Naive thymus-derived CD4-positive, alpha-beta T cell (primary cell): ENCODE results near the gene ACVRL1. TPM values are rescaled to one million over a fixed set of nuclear protein-coding genes. Genes with fewer than 3 reads are reported as not detected.

ENCODE experiments used
- ATAC-seq: fragments of 150-1000 bp; cut with Tn5 transposase; 2 replicates; pipeline ENCODE4 v1.10.0; 2021; ENCODE audit warnings: mild to moderate bottlenecking, moderate library complexity
- CTCF ChIA-PET: fragments of 350-600 bp; sonication (Branson Sonifier 250); formaldehyde crosslinking; loops from one replicate; lab custom pipeline; 2021; ENCODE audit warnings: antibody characterized with exemption; lab: Charles Lee
- POLR2A ChIA-PET: fragments of 350-600 bp; sonication (Branson Sonifier 250); formaldehyde crosslinking; loops from one replicate; lab custom pipeline; 2021; ENCODE audit warnings: antibody characterized with exemption, inconsistent platforms; lab: Charles Lee
- DNase-seq, 9 donors: peaks; one replicate each; pipeline versions ENCODE4 v3.0.0 to v3.0.0-alpha.2; 2020 to 2022; ENCODE audit warnings: mixed read lengths in 1 of 9
- H3K27ac ChIP-seq: one replicate; pipeline ENCODE4 v1.7.0; 2013; ENCODE audit warnings: mild to moderate bottlenecking, low read depth, low read length, moderate library complexity
- H3K27me3 ChIP-seq, 2 donors: one replicate each; pipeline ENCODE4 v1.7.0; 2013; ENCODE audit warnings: low read length in 2 of 2, mild to moderate bottlenecking in 2 of 2, moderate library complexity in 2 of 2; ENCODE audit not compliant: control insufficient read depth in 2 of 2, insufficient read depth in 2 of 2
- H3K36me3 ChIP-seq, 3 experiments: 1 replicate in 2 of 3; 2 replicates in 1 of 3; pipeline ENCODE4 v1.7.0; 2013; ENCODE audit warnings: low read length in 3 of 3, mild to moderate bottlenecking in 3 of 3, moderate library complexity in 1 of 3; ENCODE audit not compliant: insufficient read depth in 3 of 3, control insufficient read depth in 2 of 3
- H3K4me1 ChIP-seq, 2 donors: one replicate each; pipeline ENCODE4 v1.7.0; 2013; ENCODE audit warnings: low read length in 2 of 2, mild to moderate bottlenecking in 2 of 2, moderate library complexity in 1 of 2; ENCODE audit not compliant: control insufficient read depth in 2 of 2, insufficient read depth in 2 of 2
- H3K4me3 ChIP-seq: 2 replicates; pipeline ENCODE4 v1.7.0; 2013; ENCODE audit warnings: mild to moderate bottlenecking, low read length
- H3K9me3 ChIP-seq, 3 experiments: 1 replicate in 2 of 3; 2 replicates in 1 of 3; pipeline ENCODE4 v1.7.0; 2013; ENCODE audit warnings: low read length in 3 of 3; ENCODE audit not compliant: control insufficient read depth in 2 of 3
- H3K27ac Mint-ChIP-seq, 9 donors: one replicate each; pipeline ENCODE4 v1.8.0; 2020 to 2022; ENCODE audit warnings: mixed read lengths in 9 of 9, mild to moderate bottlenecking in 8 of 9, moderate library complexity in 5 of 9, inconsistent platforms in 2 of 9
- H3K27me3 Mint-ChIP-seq, 5 donors: one replicate each; pipeline ENCODE4 v1.8.0; 2021 to 2022; ENCODE audit warnings: mixed read lengths in 5 of 5, mild to moderate bottlenecking in 1 of 5
- H3K36me3 Mint-ChIP-seq, 5 donors: one replicate each; pipeline ENCODE4 v1.8.0; 2020 to 2022; ENCODE audit warnings: mixed read lengths in 5 of 5, mild to moderate bottlenecking in 3 of 5, inconsistent platforms in 1 of 5
- H3K4me1 Mint-ChIP-seq, 7 donors: one replicate each; pipeline ENCODE4 v1.8.0; 2020 to 2022; ENCODE audit warnings: mixed read lengths in 7 of 7, mild to moderate bottlenecking in 3 of 7, inconsistent platforms in 1 of 7
- H3K4me3 Mint-ChIP-seq, 10 donors: one replicate each; pipeline ENCODE4 v1.8.0; 2020 to 2022; ENCODE audit warnings: mild to moderate bottlenecking in 10 of 10, mixed read lengths in 10 of 10, moderate library complexity in 6 of 10, inconsistent platforms in 2 of 10
- H3K9me3 Mint-ChIP-seq, 11 donors: one replicate each; pipeline ENCODE4 v1.8.0; 2020 to 2022; ENCODE audit warnings: mixed read lengths in 11 of 11, mild to moderate bottlenecking in 4 of 11, inconsistent platforms in 1 of 11, moderate library complexity in 1 of 11
- intact Hi-C, 2 donors: fragments of 100-400 bp; cut with micrococcal nuclease; formaldehyde crosslinking; loops; one replicate each; pipeline ENCODE4 v1.15.1; 2023
- polyA plus RNA-seq, 2 donors: library from polyadenylated mRNA; unstranded; fragments of 300-500 nt; fragmentation: Illumina TruSeq; gene quantifications; one replicate each; pipeline ENCODE4 v1.2.3, GENCODE V29; 2021
- total RNA-seq, 6 experiments: library from RNA in 5 of 6; stranded (reverse) in 5 of 6; gene quantifications; 1 replicate in 5 of 6; 2 replicates in 1 of 6; pipeline ENCODE4 v1.2.3 and lab custom pipeline; 2021 to 2026

Gene ACVRL1
- total and polyA plus RNA-seq, 7 experiments from 2014 or later = 0.64 to 0.70 TPM; not detected in 5

DNA sequence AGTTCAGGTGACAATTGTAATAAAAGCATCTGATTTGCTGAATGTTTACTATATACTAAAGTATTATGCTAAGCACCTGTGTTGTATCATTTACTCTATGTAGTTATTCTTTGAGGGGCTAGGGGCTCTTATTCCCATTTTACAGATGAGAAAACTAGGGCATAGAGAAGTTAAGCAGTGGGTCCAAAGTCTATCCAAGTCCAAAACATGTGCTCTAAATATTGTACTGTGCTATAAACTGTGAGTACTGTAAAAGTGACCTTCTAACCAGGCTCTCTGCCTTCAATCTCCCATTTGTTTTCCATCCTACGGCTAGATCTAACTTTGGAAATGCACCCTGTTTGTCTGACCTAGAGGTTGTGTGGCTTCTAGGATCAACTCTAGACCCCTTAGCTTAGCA is 53.2 kb downstream of the ACVRL1 start:
- POLR2A ChIA-PET = no interaction called here
- Mint-ChIP-seq H3K4me3 (peak overlapping the region in 3 of 10 donors; percentile 8 to 28 (median 20)), H3K27ac (peak overlapping the region in 5 of 9 donors; percentile 2 to 40 (median 6)), H3K4me1 (peaks cover 5 to 71% (median 57%) of the 10 kb centered on the region in 7 donors), H3K36me3 (peaks cover 4 to 7% (median 5%) of the 10 kb centered on the region in 5 donors), H3K27me3 (peaks cover 0 to 9% (median 0%) of the 10 kb centered on the region in 5 donors), H3K9me3 (no peaks in the 10 kb centered on the region)
- no peaks in the 10 kb centered on the region for H3K36me3 ChIP-seq
- CTCF ChIA-PET = interaction anchor here (0.6 to 2.4 kb wide), 2 partner anchors 11 to 14 kb away, joined by 3 to 21 read pairs; no protein-coding TSS in a partner anchor
- no peak for DNase-seq
- peaks cover 0 to 16% of the 10 kb centered on the region in 2 donors for H3K4me1 ChIP-seq
- no peaks in the 10 kb centered on the region for H3K9me3 ChIP-seq
- no peak for ATAC-seq
- intact Hi-C loops = no loop called here
- no peak overlapping the region for H3K4me3 ChIP-seq
- no peak overlapping the region for H3K27ac ChIP-seq
- H3K27me3 ChIP-seq = no peaks in the 10 kb centered on the region

- H3K4me1 ChIP-seq = peaks cover 0 to 16% of the 10 kb centered on the region in 2 donors
- ChIA-PET POLR2A (no interaction called here), CTCF (interaction anchor here (0.6 to 2.4 kb wide), 2 partner anchors 10 to 14 kb away, joined by 3 to 21 read pairs; no protein-coding TSS in a partner anchor)
- H3K36me3 ChIP-seq = no peaks in the 10 kb centered on the region
- no peak overlapping the region for H3K4me3 ChIP-seq
- peak overlapping the region in 3 of 10 donors; percentile 8 to 28 (median 20) for H3K4me3 Mint-ChIP-seq
- peaks cover 4 to 9% (median 5%) of the 10 kb centered on the region in 5 donors for H3K36me3 Mint-ChIP-seq
- intact Hi-C loops = no loop called here
- no peak overlapping the region for H3K27ac ChIP-seq
- ATAC-seq (no peak), DNase-seq (no peak)
- no peaks in the 10 kb centered on the region for H3K9me3 ChIP-seq
- no peaks in the 10 kb centered on the region for H3K27me3 ChIP-seq
- peaks cover 0 to 9% (median 0%) of the 10 kb centered on the region in 5 donors for H3K27me3 Mint-ChIP-seq
- H3K9me3 Mint-ChIP-seq = no peaks in the 10 kb centered on the region
- peak overlapping the region in 7 of 9 donors; percentile 2 to 82 (median 16) for H3K27ac Mint-ChIP-seq
- H3K4me1 Mint-ChIP-seq = peaks cover 5 to 71% (median 57%) of the 10 kb centered on the region in 7 donors
These were observed 53.6 kb downstream of the ACVRL1 start for GRCh38 chr12:51960890-51961289.

- H3K27ac ChIP-seq = peak overlapping the region; percentile 44
- peaks cover 0 to 16% of the 10 kb centered on the region in 2 donors for H3K4me1 ChIP-seq
- peak overlapping the region in 9 of 10 donors; percentile 1 to 69 (median 34) for H3K4me3 Mint-ChIP-seq
- peaks cover 0 to 11% (median 0%) of the 10 kb centered on the region in 5 donors for H3K27me3 Mint-ChIP-seq
- H3K27ac Mint-ChIP-seq = peak overlapping the region in 8 of 9 donors; percentile 25 to 89 (median 68)
- intact Hi-C loops = loop anchor here in 1 of 2 donors (1.0 kb wide), 2 partner anchors 8 kb away; no protein-coding TSS in a partner anchor
- no peaks in the 10 kb centered on the region for H3K27me3 ChIP-seq
- ChIA-PET CTCF (interaction anchor here (0.7 to 2.4 kb wide), 5 partner anchors 9 to 64 kb away, joined by 3 to 21 read pairs (median 4); no protein-coding TSS in a partner anchor), POLR2A (interaction anchor here (1.0 to 1.4 kb wide), 3 partner anchors 9 to 15 kb away, joined by 3 to 7 read pairs (median 3); no protein-coding TSS in a partner anchor)
- H3K9me3 Mint-ChIP-seq = no peaks in the 10 kb centered on the region
- ATAC-seq (peak; percentile 57), DNase-seq (peak in 2 of 9 donors; percentile 31)
- no peaks in the 10 kb centered on the region for H3K36me3 ChIP-seq
- no peak overlapping the region for H3K4me3 ChIP-seq
- H3K4me1 Mint-ChIP-seq = peaks cover 5 to 67% (median 54%) of the 10 kb centered on the region in 7 donors
- no peaks in the 10 kb centered on the region for H3K9me3 ChIP-seq
- H3K36me3 Mint-ChIP-seq = peaks cover 4 to 10% (median 5%) of the 10 kb centered on the region in 5 donors
These were observed 54.5 kb downstream of the ACVRL1 start for GRCh38 chr12:51961834-51962233.

DNA sequence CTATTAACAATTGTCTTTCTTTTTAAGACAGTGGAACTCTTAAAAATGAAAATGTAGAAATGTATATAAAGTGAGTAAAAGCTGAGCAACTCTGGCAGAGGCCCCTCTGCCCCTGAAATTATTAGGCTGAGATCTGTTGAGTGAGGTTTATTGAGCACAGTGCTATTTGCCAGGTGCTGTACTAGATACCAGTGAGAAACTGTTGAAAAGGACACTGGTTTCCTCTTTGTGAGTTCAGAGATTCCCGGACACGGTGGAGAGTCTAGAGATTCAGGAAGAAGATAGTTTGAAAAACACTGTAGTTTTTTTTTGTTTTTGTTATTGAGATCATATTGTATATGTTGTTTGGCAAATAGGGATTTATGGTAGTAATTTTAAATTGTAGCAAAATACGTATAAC is 55.4 kb downstream of the ACVRL1 start:
- H3K9me3 Mint-ChIP-seq = no peaks in the 10 kb centered on the region

DNA sequence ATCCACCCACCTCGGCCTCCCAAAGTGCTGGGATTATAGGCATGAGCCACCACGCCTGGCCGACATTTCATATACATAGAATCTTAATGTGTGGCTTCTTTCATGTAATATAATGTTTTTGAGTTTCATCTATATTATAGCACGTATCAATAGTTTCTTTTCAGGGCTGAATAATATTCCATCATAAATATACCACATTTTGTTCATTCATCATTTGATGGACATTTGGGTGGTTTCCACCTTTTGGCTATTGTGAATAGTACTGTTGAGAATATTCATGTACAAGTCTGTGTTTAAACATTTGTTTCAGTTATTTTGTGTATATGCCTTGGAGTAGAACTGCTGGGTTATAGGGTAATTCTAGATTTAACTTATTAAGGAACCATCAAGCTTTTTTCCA is 56.2 kb downstream of the ACVRL1 start:
- peaks cover 0 to 16% of the 10 kb centered on the region in 2 donors for H3K4me1 ChIP-seq
- intact Hi-C loops = no loop called here
- H3K4me3 ChIP-seq = no peak overlapping the region
- ChIA-PET CTCF (interaction anchor here (1.2 to 1.5 kb wide), 2 partner anchors 17 to 36 kb away, joined by 3 to 4 read pairs; no protein-coding TSS in a partner anchor), POLR2A (interaction anchor here (0.9 to 1.1 kb wide), 2 partner anchors 12 to 15 kb away, joined by 3 read pairs; no protein-coding TSS in a partner anchor)
- peaks cover 5 to 59% (median 46%) of the 10 kb centered on the region in 7 donors for H3K4me1 Mint-ChIP-seq
- DNase-seq = no peak
- H3K27me3 Mint-ChIP-seq = peaks cover 0 to 13% (median 0%) of the 10 kb centered on the region in 5 donors
- H3K27ac Mint-ChIP-seq = no peak overlapping the region
- H3K9me3 ChIP-seq = no peaks in the 10 kb centered on the region
- no peak overlapping the region for H3K4me3 Mint-ChIP-seq
- no peaks in the 10 kb centered on the region for H3K36me3 ChIP-seq
- no peaks in the 10 kb centered on the region for H3K27me3 ChIP-seq
- H3K36me3 Mint-ChIP-seq = peaks cover 4 to 8% (median 5%) of the 10 kb centered on the region in 5 donors
- no peaks in the 10 kb centered on the region for H3K9me3 Mint-ChIP-seq
- no peak for ATAC-seq
- no peak overlapping the region for H3K27ac ChIP-seq

More for the DNA sequence above, 55.4 kb downstream of the ACVRL1 start:
- no peak overlapping the region for H3K4me3 ChIP-seq
- no peaks in the 10 kb centered on the region for H3K36me3 ChIP-seq
- Mint-ChIP-seq H3K27me3 (peaks cover 0 to 11% (median 0%) of the 10 kb centered on the region in 5 donors), H3K27ac (peak overlapping the region in 3 of 9 donors; percentile 4 to 49 (median 18)), H3K4me3 (peak overlapping the region in 6 of 10 donors; percentile 7 to 59 (median 26)), H3K4me1 (peaks cover 5 to 63% (median 51%) of the 10 kb centered on the region in 7 donors), H3K36me3 (peaks cover 4 to 8% (median 5%) of the 10 kb centered on the region in 5 donors)
- no peaks in the 10 kb centered on the region for H3K27me3 ChIP-seq
- H3K4me1 ChIP-seq = peaks cover 0 to 16% of the 10 kb centered on the region in 2 donors
- ATAC-seq (no peak), DNase-seq (no peak)
- ChIA-PET POLR2A (interaction anchor here (1.0 to 1.4 kb wide), 3 partner anchors 8 to 14 kb away, joined by 3 to 7 read pairs (median 3); no protein-coding TSS in a partner anchor), CTCF (interaction anchor here (0.7 to 2.4 kb wide), 5 partner anchors 8 to 77 kb away, joined by 3 to 21 read pairs (median 4); no protein-coding TSS in a partner anchor)
- intact Hi-C loops = loop anchor here in 1 of 2 donors (1.0 kb wide), 2 partner anchors 8 kb away; no protein-coding TSS in a partner anchor
- no peak overlapping the region for H3K27ac ChIP-seq
- no peaks in the 10 kb centered on the region for H3K9me3 ChIP-seq

GRCh38 chr12:51969643-51970042 is 62.3 kb downstream of the ACVRL1 start:
- Mint-ChIP-seq H3K27me3 (peaks cover 0 to 32% (median 0%) of the 10 kb centered on the region in 5 donors), H3K36me3 (peaks cover 0 to 9% (median 1%) of the 10 kb centered on the region in 5 donors), H3K27ac (peak overlapping the region in 5 of 9 donors; percentile 31 to 76 (median 61)), H3K4me1 (peaks cover 48 to 73% (median 62%) of the 10 kb centered on the region in 7 donors), H3K4me3 (peak overlapping the region in 8 of 10 donors; percentile 14 to 73 (median 50)), H3K9me3 (no peaks in the 10 kb centered on the region)
- Histone ChIP-seq H3K4me3 (no peak overlapping the region), H3K27ac (no peak overlapping the region), H3K4me1 (peaks cover 45 to 49% of the 10 kb centered on the region in 2 donors), H3K27me3 (no peaks in the 10 kb centered on the region), H3K36me3 (no peaks in the 10 kb centered on the region), H3K9me3 (no peaks in the 10 kb centered on the region)
- DNase-seq (no peak), ATAC-seq (no peak)
- intact Hi-C loops = loop anchor here (1.0 to 10.0 kb wide), 4 partner anchors 7 to 545 kb away; partner anchors contain the start of genes ACVR1B (in 1 of the 2) and SLC4A8 (in 1 of the 2)
- CTCF ChIA-PET = interaction anchor here (1.0 to 3.1 kb wide), 3 partner anchors 8 to 78 kb away, joined by 3 to 21 read pairs (median 17); no protein-coding TSS in a partner anchor
- POLR2A ChIA-PET = interaction anchor here (1.2 kb wide), 1 partner anchor 8 kb away, joined by 3 read pairs; no protein-coding TSS in a partner anchor
